Stimulated activated CD8-positive, alpha-beta memory T cell treated with anti-CD3 and anti-CD28 coated beads, Interleukin-12 subunit alpha, Interleukin-12 subunit beta, amount 100 ng/mL, for 4 hours (primary cell): Measurements from ENCODE around the gene RPTN.
"Not testable (repeated sequence)": the region's sequence is repeated elsewhere in the genome, so short reads cannot be mapped to it uniquely, and the experiment has no call there.

Experiments used
- DNase-seq: peaks from one replicate; pipeline ENCODE4 v3.0.0-alpha.2; 2020; ENCODE audit warnings: low read depth

The RPTN gene

GRCh38 chr1:152165286-152166077 is 6.5 kb upstream of the RPTN start:
- no peak for DNase-seq

- no peak for DNase-seq
These were observed 5.6 kb upstream of the RPTN start for GRCh38 chr1:152164517-152165136.

- DNase-seq, result no peak
These were observed 3.9 kb upstream of the RPTN start for GRCh38 chr1:152162792-152163463.

GRCh38 chr1:152160576-152160975 is 1.5 kb upstream of the RPTN start:
- no peak for DNase-seq

- DNase-seq, result no peak
These were observed 5.0 kb downstream of the RPTN start for GRCh38 chr1:152153996-152154395.

- no peak for DNase-seq
These were observed 7.4 kb downstream of the RPTN start for GRCh38 chr1:152151646-152152045.

GRCh38 chr1:152148981-152149380 is 10.0 kb downstream of the RPTN start:
- no peak for DNase-seq

GRCh38 chr1:152148051-152148450 is 11.0 kb downstream of the RPTN start:
- DNase-seq, result no peak

- DNase-seq, result no peak
These were observed 13.3 kb downstream of the RPTN start for GRCh38 chr1:152145769-152146168.

- DNase-seq, result not testable (repeated sequence)
These were observed 14.3 kb downstream of the RPTN start for GRCh38 chr1:152144674-152145183.

- DNase-seq, result no peak
These were observed 15.7 kb downstream of the RPTN start for GRCh38 chr1:152143150-152143887.

- DNase-seq, result no peak
These were observed 16.9 kb downstream of the RPTN start for GRCh38 chr1:152141971-152142584.

GRCh38 chr1:152137215-152137614 is 21.8 kb downstream of the RPTN start:
- no peak for DNase-seq

- DNase-seq, result no peak
These were observed 28.8 kb downstream of the RPTN start for GRCh38 chr1:152130186-152130585.

GRCh38 chr1:152127673-152128072 is 31.4 kb downstream of the RPTN start:
- DNase-seq, result no peak

GRCh38 chr1:152125834-152126443 is 33.1 kb downstream of the RPTN start:
- DNase-seq, result no peak

- DNase-seq, result no peak
These were observed 40.1 kb downstream of the RPTN start for GRCh38 chr1:152118915-152119314.

- no peak for DNase-seq
These were observed 43.7 kb downstream of the RPTN start, which contains the start of gene TCHH for GRCh38 chr1:152115344-152115743. Gene TCHH, minus strand, starts transcription at chr1:152115444. Its CDS starts 1,364 bp downstream, at chr1:152114080.

GRCh38 chr1:152112885-152113432 is 46.1 kb downstream of the RPTN start:
- no peak for DNase-seq

- DNase-seq, result no peak
These were observed 46.7 kb downstream of the RPTN start for GRCh38 chr1:152112101-152112884.
